AG04450 (cell line): Measurements from ENCODE around the gene SNX13. TPM values are rescaled to one million over a fixed set of nuclear protein-coding genes. Genes with fewer than 3 reads are reported as not detected.
A peak's percentile ranks its signal among the peaks of the same experiment; 100 is the strongest.

Experiments used
- CTCF ChIA-PET: fragments of 300-600, 350-600 bp; formaldehyde crosslinking; extraction: SDS; loops from one replicate; lab custom pipeline; 2022; ENCODE audit warnings: antibody characterized with exemption, inconsistent platforms; lab: Charles Lee
- POLR2A ChIA-PET: fragments of 350-600 bp; formaldehyde crosslinking; extraction: SDS; loops from one replicate; lab custom pipeline; 2021; ENCODE audit warnings: antibody characterized with exemption, inconsistent platforms; lab: Yijun Ruan, JAX
- DNase-seq: peaks from one replicate; pipeline ENCODE4 v3.0.0-alpha.2; 2011; ENCODE audit warnings: low read depth, low spot score
- H3K27ac ChIP-seq: one replicate; pipeline ENCODE4 v1.5.1; 2012; ENCODE audit warnings: low read depth, low read length, control low read depth
- H3K27me3 ChIP-seq: one replicate; pipeline ENCODE4 v1.6.0; 2012; ENCODE audit warnings: low read length; ENCODE audit not compliant: control insufficient read depth, insufficient read depth
- H3K4me3 ChIP-seq: 2 replicates; pipeline ENCODE4 v1.5.1; 2011; ENCODE audit warnings: mild to moderate bottlenecking, low read depth, low read length, control low read depth
- H3K9me3 ChIP-seq: 2 replicates; pipeline ENCODE4 v1.5.1; 2012; ENCODE audit warnings: low read length; ENCODE audit not compliant: control insufficient read depth, insufficient read depth
- CTCF ChIP-seq: IDR thresholded peaks from 2 replicates; pipeline ENCODE4 v1.5.1; 2011; ENCODE audit warnings: low read depth, low read length, control low read depth, inconsistent platforms
- polyA plus RNA-seq: library from polyadenylated mRNA; depleted of rRNA; stranded (reverse); fragments of >200 nt; gene quantifications from 2 replicates; pipeline ENCODE4 v1.2.3, GENCODE V29; 2011

Gene SNX13
- polyA plus RNA-seq, 1 experiment, result 28.3 TPM

- no peak overlapping the region for H3K4me3 ChIP-seq
- ChIA-PET POLR2A (no interaction called here), CTCF (interaction anchor here (0.7 to 4.9 kb wide), 4 partner anchors 347 to 576 kb away, joined by 3 to 78 read pairs (median 21); no protein-coding TSS in a partner anchor)
- H3K9me3 ChIP-seq, result no peaks in the 10 kb centered on the region
- no peak for DNase-seq
- no peak for TF ChIP-seq CTCF
- no peak overlapping the region for H3K27ac ChIP-seq
- H3K27me3 ChIP-seq, result no peaks in the 10 kb centered on the region
These were observed 167.6 kb downstream of the SNX13 start for GRCh38 chr7:17772581-17773288.

GRCh38 chr7:17771901-17772408, 168.3 kb downstream of the SNX13 start:
- Histone ChIP-seq H3K9me3 (no peaks in the 10 kb centered on the region), H3K27ac (no peak overlapping the region), H3K27me3 (no peaks in the 10 kb centered on the region), H3K4me3 (no peak overlapping the region)
- POLR2A ChIA-PET, result no interaction called here
- no peak for DNase-seq
- no peak for TF ChIP-seq CTCF
- CTCF ChIA-PET, result interaction anchor here (1.0 to 4.9 kb wide), 6 partner anchors 221 to 572 kb away, joined by 3 to 78 read pairs (median 24); no protein-coding TSS in a partner anchor

GRCh38 chr7:17770710-17771375, 169.5 kb downstream of the SNX13 start:
- no peak for TF ChIP-seq CTCF
- Histone ChIP-seq H3K27ac (no peak overlapping the region), H3K9me3 (no peaks in the 10 kb centered on the region), H3K27me3 (no peaks in the 10 kb centered on the region), H3K4me3 (no peak overlapping the region)
- POLR2A ChIA-PET, result no interaction called here
- DNase-seq, result no peak
- CTCF ChIA-PET, result interaction anchor here (0.6 to 4.9 kb wide), 60 partner anchors 7 to 874 kb away, joined by 3 to 78 read pairs (median 4); no protein-coding TSS in a partner anchor

GRCh38 chr7:17769918-17770317, 170.4 kb downstream of the SNX13 start:
- Histone ChIP-seq H3K27ac (no peak overlapping the region), H3K4me3 (no peak overlapping the region), H3K9me3 (no peaks in the 10 kb centered on the region), H3K27me3 (no peaks in the 10 kb centered on the region)
- POLR2A ChIA-PET, result no interaction called here
- DNase-seq, result peak; percentile 42
- CTCF ChIA-PET, result interaction anchor here (0.5 to 4.9 kb wide), 70 partner anchors 8 to 873 kb away, joined by 3 to 78 read pairs (median 4); no protein-coding TSS in a partner anchor
- TF ChIP-seq CTCF, result peak; percentile 82
